Activated CD4-positive, alpha-beta memory T cell treated with anti-CD3 and anti-CD28 coated beads, Interleukin-2, amount 10 ng/mL, durations not matched to agents 7 days and 5 days (primary cell): Measurements from ENCODE around the gene ITGB1. TPM values are rescaled to one million over a fixed set of nuclear protein-coding genes. Genes with fewer than 3 reads are reported as not detected.

Source experiments
- CTCF ChIA-PET: fragments of 350-600 bp; sonication (Branson Sonifier 250); formaldehyde crosslinking; loops from one replicate; lab custom pipeline; 2021; ENCODE audit warnings: antibody characterized with exemption, inconsistent platforms; lab: Charles Lee
- POLR2A ChIA-PET: fragments of 350-600 bp; sonication (Branson Sonifier 250); formaldehyde crosslinking; loops from one replicate; lab custom pipeline; 2021; ENCODE audit warnings: antibody characterized with exemption; lab: Charles Lee
- DNase-seq: peaks from one replicate; pipeline ENCODE4 v3.0.0-alpha.2; 2020
- H3K27ac Mint-ChIP-seq: one replicate; pipeline ENCODE4 v1.8.0; 2021; ENCODE audit warnings: mild to moderate bottlenecking, mixed read lengths
- H3K27me3 Mint-ChIP-seq: one replicate; pipeline ENCODE4 v1.8.0; 2021; ENCODE audit warnings: mixed read lengths
- H3K36me3 Mint-ChIP-seq: one replicate; pipeline ENCODE4 v1.8.0; 2021; ENCODE audit warnings: low read depth, mixed read lengths
- H3K4me1 Mint-ChIP-seq: one replicate; pipeline ENCODE4 v1.8.0; 2021; ENCODE audit warnings: mixed read lengths
- H3K4me3 Mint-ChIP-seq: one replicate; pipeline ENCODE4 v1.8.0; 2021; ENCODE audit warnings: mild to moderate bottlenecking, mixed read lengths
- H3K9me3 Mint-ChIP-seq: one replicate; pipeline ENCODE4 v1.8.0; 2021; ENCODE audit warnings: mixed read lengths
- total RNA-seq, 2 experiments: library from RNA; stranded (reverse); gene quantifications; one replicate each; pipeline ENCODE4 v1.2.3, GENCODE V29; 2021

Gene ITGB1
- total RNA-seq, 2 experiments from 2014 or later, result 233 to 242 TPM

- Mint-ChIP-seq H3K4me3 (no peak overlapping the region), H3K27ac (no peak overlapping the region), H3K36me3 (peaks cover under 1% of the 10 kb centered on the region), H3K4me1 (peaks cover 6% of the 10 kb centered on the region), H3K9me3 (no peaks in the 10 kb centered on the region), H3K27me3 (no peaks in the 10 kb centered on the region)
- CTCF ChIA-PET, result no interaction called here
- POLR2A ChIA-PET, result no interaction called here
- no peak for DNase-seq
These were observed 68.3 kb downstream of the ITGB1 start for GRCh38 chr10:32889631-32890212.

GRCh38 chr10:32888161-32888927 lies 69.7 kb downstream of the ITGB1 start:
- H3K27me3 Mint-ChIP-seq, result no peaks in the 10 kb centered on the region
- H3K4me1 Mint-ChIP-seq, result peaks cover 6% of the 10 kb centered on the region
- no peak overlapping the region for H3K4me3 Mint-ChIP-seq
- ChIA-PET CTCF (no interaction called here), POLR2A (no interaction called here)
- H3K36me3 Mint-ChIP-seq, result no peaks in the 10 kb centered on the region
- no peaks in the 10 kb centered on the region for H3K9me3 Mint-ChIP-seq
- no peak for DNase-seq
- no peak overlapping the region for H3K27ac Mint-ChIP-seq

- Mint-ChIP-seq H3K9me3 (no peaks in the 10 kb centered on the region), H3K36me3 (no peaks in the 10 kb centered on the region), H3K27me3 (no peaks in the 10 kb centered on the region), H3K27ac (no peak overlapping the region), H3K4me3 (no peak overlapping the region), H3K4me1 (peaks cover 6% of the 10 kb centered on the region)
- POLR2A ChIA-PET, result no interaction called here
- no peak for DNase-seq
- CTCF ChIA-PET, result no interaction called here
These were observed 70.5 kb downstream of the ITGB1 start for GRCh38 chr10:32887481-32887880.

- no peaks in the 10 kb centered on the region for H3K27me3 Mint-ChIP-seq
- H3K4me3 Mint-ChIP-seq, result no peak overlapping the region
- POLR2A ChIA-PET, result interaction anchor here (0.6 kb wide), 1 partner anchor 732 kb away, joined by 3 read pairs; no protein-coding TSS in a partner anchor
- no peak overlapping the region for H3K27ac Mint-ChIP-seq
- CTCF ChIA-PET, result interaction anchor here (1.3 kb wide), 1 partner anchor 127 kb away, joined by 3 read pairs; no protein-coding TSS in a partner anchor
- H3K4me1 Mint-ChIP-seq, result no peaks in the 10 kb centered on the region
- H3K9me3 Mint-ChIP-seq, result no peaks in the 10 kb centered on the region
- DNase-seq, result no peak
- H3K36me3 Mint-ChIP-seq, result no peaks in the 10 kb centered on the region
These were observed 76.0 kb downstream of the ITGB1 start for GRCh38 chr10:32882076-32882475.

GRCh38 chr10:32878646-32879045 lies 79.4 kb downstream of the ITGB1 start:
- H3K36me3 Mint-ChIP-seq, result no peaks in the 10 kb centered on the region
- H3K4me3 Mint-ChIP-seq, result no peak overlapping the region
- H3K9me3 Mint-ChIP-seq, result no peaks in the 10 kb centered on the region
- DNase-seq, result no peak
- no peaks in the 10 kb centered on the region for H3K27me3 Mint-ChIP-seq
- no peaks in the 10 kb centered on the region for H3K4me1 Mint-ChIP-seq
- ChIA-PET CTCF (no interaction called here), POLR2A (no interaction called here)
- H3K27ac Mint-ChIP-seq, result no peak overlapping the region

- Mint-ChIP-seq H3K27me3 (no peaks in the 10 kb centered on the region), H3K4me3 (no peak overlapping the region), H3K4me1 (no peaks in the 10 kb centered on the region), H3K36me3 (no peaks in the 10 kb centered on the region), H3K27ac (no peak overlapping the region), H3K9me3 (peaks cover 4% of the 10 kb centered on the region)
- DNase-seq, result no peak
- CTCF ChIA-PET, result no interaction called here
- POLR2A ChIA-PET, result no interaction called here
These were observed 80.1 kb downstream of the ITGB1 start for GRCh38 chr10:32877915-32878314.

GRCh38 chr10:32865170-32865569 lies 92.9 kb downstream of the ITGB1 start:
- POLR2A ChIA-PET, result no interaction called here
- CTCF ChIA-PET, result no interaction called here
- no peak for DNase-seq
- no peaks in the 10 kb centered on the region for H3K36me3 Mint-ChIP-seq
- peaks cover 5% of the 10 kb centered on the region for H3K27me3 Mint-ChIP-seq
- H3K4me1 Mint-ChIP-seq, result no peaks in the 10 kb centered on the region
- H3K4me3 Mint-ChIP-seq, result no peak overlapping the region
- H3K9me3 Mint-ChIP-seq, result peaks cover 5% of the 10 kb centered on the region
- H3K27ac Mint-ChIP-seq, result no peak overlapping the region

- peaks cover 6% of the 10 kb centered on the region for H3K4me1 Mint-ChIP-seq
- H3K36me3 Mint-ChIP-seq, result peaks cover 2% of the 10 kb centered on the region
- ChIA-PET CTCF (no interaction called here), POLR2A (no interaction called here)
- H3K27me3 Mint-ChIP-seq, result no peaks in the 10 kb centered on the region
- peaks cover 8% of the 10 kb centered on the region for H3K9me3 Mint-ChIP-seq
- no peak overlapping the region for H3K4me3 Mint-ChIP-seq
- no peak overlapping the region for H3K27ac Mint-ChIP-seq
- no peak for DNase-seq
These were observed 103.6 kb downstream of the ITGB1 start for GRCh38 chr10:32854435-32854834.

- Mint-ChIP-seq H3K27me3 (no peaks in the 10 kb centered on the region), H3K4me3 (no peak overlapping the region), H3K4me1 (peaks cover 6% of the 10 kb centered on the region), H3K36me3 (no peaks in the 10 kb centered on the region), H3K27ac (no peak overlapping the region), H3K9me3 (no peaks in the 10 kb centered on the region)
- no peak for DNase-seq
- CTCF ChIA-PET, result no interaction called here
- POLR2A ChIA-PET, result no interaction called here
These were observed 106.7 kb downstream of the ITGB1 start for GRCh38 chr10:32851301-32851700.
